G401.6 (cell line): ENCODE data around the gene DRC7.
"Not testable (repeated sequence)": the region's sequence is repeated elsewhere in the genome, so short reads cannot be mapped to it uniquely, and the experiment has no call there.

Source experiments
- FAIRE-seq: peaks from 2 replicates; lab custom pipeline; 2012; peaks lifted over from hg19 to GRCh38; lab: Jason Lieb, UNC

Gene DRC7

DNA sequence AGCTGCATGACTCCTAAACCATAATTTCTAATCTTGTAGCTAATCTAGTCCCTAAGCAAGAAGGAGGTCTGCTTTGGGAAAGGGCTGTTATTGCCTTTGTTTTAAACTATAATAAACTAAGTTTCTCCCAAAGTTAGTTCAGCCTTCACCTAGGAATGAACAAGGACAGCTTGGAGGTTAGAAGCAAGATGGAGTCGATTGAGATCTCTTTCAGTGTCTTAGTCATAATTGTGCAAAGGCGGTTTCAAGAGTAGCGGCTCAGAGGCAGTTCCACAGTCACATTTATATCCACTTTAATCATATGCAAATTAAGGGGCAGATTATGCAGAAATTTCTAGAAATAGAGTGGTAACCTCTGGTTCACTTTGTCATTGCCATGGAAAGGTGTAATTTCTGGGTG is 17.4 kb downstream of the DRC7 start:
- no peak for FAIRE-seq

DNA sequence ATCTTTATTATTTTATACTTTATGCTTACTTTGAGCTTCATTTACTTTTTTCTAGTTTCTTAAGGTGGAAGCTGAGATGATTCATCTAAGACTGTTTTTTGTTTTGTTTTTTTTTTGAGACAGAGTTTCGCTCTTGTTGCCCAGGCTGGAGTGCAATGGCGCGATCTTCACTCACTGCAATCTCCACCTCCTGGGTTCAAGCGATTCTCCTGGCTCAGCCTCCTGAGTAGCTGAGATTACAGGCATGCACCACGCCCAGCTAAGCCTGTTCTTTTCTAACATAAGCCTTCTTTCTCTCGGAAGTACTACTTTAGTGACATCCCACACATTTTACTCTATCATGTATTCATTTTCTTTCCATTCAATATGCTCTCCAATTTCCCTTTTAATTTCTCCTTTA is 18.0 kb downstream of the DRC7 start:
- FAIRE-seq, result not testable (repeated sequence)

DNA sequence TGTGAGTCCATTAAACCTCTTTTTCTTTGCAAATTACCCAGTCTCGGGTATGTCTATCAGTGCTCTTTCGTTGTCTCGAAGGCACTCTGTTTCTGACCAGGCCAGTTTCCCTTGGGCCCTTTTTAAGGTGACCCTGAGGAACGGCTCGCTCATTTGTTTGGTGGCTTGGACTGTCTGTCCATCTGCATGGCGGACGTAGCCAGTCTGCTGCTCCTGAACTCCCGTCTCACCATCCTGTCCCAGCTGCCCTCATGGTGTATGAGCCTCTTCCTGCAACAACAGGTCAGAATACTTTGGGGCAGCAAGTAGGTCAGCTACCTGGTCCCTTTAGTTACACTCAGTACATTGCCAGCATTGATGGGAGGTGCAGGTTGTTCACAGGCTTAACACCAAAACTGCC is 19.0 kb downstream of the DRC7 start:
- no peak for FAIRE-seq

DNA sequence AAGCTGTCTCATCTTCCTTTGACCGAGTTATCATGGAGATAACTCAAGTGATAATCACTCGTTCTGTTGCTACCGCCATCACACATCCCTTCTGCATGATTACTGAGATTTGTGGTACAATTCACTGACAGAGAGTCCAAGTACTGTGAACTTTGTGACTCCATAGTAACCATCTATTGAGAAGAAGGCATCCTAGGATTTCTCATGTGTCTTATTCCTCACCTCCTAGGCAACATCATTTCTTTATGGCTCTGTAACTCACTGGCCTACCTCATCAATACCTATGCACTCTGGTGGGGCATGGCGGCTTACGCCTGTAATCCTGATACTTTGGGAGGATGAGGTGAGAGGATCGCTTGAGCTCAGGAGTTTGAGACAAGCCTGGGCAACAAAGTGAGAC is 19.4 kb downstream of the DRC7 start:
- FAIRE-seq, result no peak

DNA sequence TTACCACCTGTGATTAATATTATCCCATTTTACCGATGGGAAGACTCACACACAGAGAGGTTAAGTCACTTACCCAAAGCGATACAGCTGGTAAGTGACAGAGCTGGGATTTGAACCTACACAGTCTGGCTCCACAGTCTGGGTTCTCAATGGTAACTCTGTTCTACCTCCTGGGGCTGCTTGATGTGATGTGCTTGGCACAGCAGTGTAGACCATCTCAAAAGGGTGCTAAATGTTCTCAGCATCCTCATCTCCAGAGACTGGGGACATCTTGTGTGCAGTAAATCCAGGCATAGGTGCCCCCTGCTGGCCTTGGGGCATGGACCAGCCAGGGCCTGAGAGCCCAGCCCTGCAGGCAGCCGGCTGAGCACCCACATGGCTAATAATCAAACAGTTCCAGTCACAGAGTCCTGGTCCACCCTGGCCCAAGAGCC is 25.6 kb downstream of the DRC7 start:
- FAIRE-seq, result no peak

DNA sequence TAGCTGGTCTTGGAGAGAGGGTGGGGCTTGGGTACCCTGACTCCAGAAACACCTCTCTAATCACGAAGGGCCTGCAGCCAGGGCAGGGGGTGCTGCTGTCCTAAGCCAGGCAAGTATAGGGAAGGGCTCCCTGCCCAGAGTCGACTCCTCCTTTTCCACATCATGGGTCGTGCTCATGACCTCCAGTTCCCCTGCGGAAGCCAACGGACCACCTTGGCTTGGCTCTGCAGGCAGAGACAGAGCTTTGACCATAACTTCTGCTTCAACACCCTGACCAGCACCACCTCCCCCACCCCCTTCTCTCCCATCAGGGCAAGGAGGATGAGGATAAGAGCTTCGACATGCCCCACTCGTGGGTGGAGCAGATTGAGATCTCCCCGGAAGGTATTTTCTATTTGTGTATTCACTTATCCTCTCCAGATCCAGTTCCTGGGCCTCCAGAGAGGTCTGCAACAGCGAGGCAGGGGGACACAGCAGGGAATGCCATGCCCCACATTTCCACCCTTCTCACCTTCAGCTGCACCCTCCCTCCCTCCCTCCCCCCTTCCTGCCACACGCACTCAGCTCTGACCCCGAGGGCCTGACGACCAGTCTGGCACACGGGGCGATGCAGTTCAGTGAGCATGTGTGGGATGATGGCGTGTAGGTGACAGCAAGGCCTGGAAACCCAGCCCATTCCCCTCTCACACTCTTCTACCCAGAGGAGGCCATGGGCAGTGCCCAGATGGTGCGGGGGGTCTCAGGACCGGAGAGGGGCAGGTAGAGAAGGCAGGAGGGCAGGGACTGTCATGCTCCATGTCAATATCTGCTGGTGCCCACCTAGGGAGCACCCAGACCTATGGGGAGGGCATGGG is 27.0 kb downstream of the DRC7 start:
- FAIRE-seq, result no peak

DNA sequence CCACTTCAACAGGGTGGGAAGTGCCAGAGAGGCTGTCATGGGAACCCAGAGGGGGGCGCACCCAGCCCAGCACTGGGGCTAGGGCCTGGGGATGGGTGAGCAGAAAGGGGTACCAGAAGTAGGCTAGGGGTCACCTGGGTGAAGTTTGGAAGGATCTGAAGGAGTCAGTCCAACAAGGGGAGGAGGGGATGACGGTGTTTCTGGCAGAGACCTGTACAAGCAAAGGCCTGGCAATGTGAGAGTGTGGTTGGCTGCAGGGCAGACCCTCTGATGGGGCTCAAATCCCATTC is 27.5 kb downstream of the DRC7 start:
- FAIRE-seq, result no peak

DNA sequence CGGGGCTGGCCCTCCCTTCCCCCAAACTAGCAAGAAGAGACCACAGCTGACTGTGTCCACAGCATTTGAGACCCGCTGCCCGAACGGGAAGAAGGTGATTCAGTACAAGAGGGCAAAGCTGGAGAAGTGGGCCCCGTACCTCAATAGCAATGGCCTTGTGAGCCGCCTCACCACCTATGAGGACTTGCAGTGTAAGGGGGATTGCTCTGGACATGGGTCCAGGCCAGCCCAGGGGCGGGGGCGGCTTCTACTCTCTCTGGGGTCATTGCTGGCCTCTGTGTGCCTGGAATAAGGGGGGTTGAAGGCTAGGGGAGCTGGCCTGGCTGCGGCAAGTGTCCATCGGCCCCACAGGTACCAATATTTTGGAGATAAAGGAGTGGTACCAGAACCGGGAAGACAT is 28.0 kb downstream of the DRC7 start:
- FAIRE-seq, result no peak

DNA sequence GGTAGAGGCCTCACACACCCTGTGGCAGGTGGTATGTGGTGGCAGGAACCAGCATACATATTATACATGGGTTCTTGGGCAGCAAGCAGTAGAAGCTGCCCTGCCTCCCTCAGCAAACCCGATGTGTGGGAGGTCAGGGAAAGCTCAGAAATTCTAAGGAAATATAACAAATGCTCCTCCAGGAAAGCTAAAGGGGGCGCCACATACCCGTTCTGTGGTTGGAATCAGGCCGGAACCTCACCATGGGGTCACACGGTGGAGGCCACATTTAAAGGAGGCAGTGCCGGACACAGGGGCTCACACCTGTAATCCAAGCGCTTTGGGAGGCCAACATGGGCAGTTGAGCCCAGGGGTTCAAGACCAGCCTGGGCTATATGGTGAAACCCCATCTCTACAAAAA is 28.6 kb downstream of the DRC7 start:
- FAIRE-seq, result no peak

DNA sequence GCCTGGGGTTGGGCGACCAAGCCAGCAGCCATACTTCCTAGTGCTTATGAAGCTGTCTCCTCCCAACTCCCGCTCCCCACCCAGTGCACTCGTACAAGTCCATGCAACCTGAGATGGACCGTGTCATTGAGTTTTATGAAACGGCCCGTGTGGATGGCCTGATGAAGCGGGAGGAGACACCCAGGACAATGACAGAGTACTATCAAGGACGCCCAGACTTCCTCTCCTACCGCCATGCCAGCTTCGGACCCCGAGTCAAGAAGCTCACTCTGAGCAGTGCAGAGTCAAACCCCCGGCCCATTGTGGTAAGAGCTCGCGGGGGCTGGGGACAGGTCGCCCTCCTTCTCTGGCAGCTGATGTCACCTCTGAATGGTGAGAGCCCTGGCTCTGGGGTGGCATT is 29.9 kb downstream of the DRC7 start:
- no peak for FAIRE-seq

DNA sequence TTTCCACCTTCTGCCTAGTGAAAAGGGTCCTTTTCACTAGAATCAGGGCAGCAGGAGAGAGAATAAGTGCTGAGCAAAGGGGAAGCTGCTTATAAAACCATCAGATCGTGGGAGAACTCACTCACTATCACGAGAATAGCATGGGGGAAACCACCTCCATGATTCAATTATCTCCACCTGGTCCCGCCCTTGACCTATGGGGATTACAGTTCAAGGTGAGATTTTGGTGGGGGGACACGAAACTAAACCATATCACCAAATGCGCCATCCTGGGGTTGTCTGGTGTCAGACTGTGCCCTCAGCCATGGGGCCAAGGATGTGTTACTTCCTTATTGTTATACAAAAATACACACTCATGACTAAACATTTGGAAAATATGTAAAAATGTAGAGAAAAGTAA is 30.5 kb downstream of the DRC7 start:
- no peak for FAIRE-seq

DNA sequence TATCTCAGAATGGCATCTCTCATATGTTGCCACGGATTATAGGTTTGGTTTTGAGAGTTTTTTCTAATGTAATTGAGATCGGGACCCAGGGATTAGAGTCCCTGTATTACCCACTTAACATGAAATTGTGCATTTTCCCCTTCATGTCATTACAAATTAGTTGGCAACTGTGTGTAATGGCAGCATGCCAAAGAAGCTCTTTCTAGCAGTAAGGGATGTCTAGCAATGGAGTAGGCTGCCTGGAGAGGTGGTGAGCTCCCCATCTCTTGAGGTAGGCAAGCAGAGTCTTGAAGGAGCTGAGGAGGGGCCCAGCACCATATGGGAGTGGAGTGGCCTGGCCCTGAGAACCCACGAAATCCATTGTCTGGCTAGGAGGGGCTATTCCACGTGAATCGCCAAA is 30.9 kb downstream of the DRC7 start:
- FAIRE-seq, result no peak

DNA sequence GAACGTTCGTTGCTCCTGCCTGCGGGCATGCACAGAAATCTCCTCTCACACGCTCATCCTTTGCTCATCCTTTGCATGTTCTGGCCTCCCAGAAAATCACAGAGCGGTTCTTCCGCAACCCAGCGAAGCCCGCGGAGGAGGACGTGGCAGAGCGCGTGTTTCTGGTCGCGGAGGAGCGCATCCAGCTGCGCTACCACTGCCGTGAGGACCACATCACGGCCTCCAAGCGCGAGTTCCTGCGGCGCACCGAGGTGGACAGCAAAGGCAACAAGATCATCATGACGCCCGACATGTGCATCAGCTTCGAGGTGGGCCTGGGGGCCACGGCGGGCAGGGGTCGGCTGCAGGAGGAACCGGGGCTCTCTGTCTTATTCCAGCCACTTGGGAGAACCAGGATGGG is 31.4 kb downstream of the DRC7 start:
- no peak for FAIRE-seq

DNA sequence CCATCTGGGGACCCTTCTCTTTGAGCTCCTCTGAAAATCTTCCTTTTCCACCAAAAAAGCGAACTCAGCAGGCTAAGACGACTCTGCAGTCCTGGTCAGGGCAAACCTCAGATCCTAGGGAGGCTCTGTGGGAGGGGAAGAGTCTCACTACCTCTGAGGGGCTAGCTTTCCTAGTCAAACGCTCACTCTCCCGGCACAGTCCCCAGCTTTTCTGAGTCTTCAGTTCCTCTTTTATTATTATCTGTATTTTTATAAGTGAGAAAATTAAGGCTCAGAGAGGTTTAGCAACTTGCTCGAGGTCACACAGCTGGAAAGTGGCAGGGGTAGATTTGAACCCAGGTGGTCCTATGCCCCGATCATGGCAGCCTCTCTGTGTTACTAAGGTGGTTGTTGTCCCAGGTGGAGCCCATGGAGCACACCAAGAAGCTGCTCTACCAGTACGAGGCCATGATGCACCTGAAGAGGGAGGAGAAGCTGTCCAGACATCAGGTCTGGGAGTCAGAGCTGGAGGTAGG is 31.9 kb downstream of the DRC7 start:
- no peak for FAIRE-seq

DNA sequence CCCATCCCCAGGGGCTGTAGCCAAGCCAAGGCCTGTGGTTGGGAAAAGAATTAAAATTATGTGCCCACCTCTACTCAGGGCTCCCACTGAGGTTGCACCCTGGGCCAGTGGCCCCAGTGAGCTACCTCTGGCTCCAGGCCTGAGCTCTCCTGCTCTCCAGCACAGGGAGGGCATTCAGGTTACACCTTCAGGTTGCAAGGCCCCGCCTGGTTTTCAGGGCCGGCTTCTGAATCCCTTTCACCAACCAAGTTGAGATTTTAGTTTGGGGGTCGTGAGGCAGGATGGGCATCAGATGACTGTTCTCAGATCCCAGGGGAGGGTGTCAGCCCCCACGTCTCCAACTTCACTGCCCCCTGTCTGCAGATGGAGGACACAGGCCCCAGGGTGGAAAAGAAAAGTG is 33.0 kb downstream of the DRC7 start:
- FAIRE-seq, result no peak

DNA sequence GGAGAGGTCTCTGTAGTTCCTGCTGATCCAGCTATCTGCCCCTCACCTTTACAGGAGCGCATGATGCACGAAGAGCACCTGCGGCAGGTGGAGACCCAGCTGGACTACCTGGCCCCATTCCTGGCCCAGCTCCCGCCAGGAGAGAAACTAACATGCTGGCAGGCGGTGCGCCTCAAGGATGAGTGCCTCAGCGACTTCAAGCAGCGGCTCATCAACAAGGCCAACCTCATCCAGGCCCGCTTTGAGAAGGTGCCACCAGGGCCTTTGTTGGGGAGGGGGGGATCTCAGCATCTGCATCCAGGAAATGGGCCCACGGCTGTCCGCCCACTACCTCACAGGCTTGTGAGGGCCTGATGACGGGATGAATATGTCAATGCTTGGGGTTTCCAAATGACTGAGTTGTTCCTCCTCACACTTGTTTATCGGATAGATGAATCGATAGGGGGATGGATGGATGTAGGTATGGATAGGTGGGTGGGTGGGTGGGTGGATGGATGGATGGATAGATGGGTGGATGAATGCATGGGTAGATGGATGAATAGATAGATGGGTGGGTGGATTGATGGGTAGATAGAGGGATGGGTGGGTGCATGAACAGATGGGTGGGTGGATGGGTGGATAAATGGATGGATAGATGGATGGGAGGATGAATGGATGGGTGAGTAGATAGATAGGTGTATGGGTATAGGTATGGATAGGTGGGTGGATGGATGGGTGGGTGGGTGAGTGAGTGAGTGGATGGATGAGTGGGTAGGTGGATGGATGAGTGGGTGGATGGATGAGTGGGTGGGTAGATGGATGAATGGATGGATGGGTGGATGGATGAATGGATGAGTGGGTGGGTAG is 34.0 kb downstream of the DRC7 start:
- FAIRE-seq, result no peak

DNA sequence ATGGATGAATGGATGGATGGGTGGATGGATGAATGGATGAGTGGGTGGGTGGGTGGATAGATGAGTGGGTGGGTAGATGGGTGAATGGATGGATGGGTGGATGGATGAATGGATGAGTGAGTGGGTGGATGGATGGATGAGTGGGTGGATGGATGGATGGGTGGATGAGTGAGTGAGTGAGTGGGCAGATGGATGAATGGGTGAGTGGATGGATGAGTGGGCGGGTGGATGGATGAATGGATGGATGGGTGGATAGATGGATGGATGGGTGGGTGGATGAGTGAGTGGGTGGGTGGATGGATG is 34.5 kb downstream of the DRC7 start:
- no peak for FAIRE-seq

DNA sequence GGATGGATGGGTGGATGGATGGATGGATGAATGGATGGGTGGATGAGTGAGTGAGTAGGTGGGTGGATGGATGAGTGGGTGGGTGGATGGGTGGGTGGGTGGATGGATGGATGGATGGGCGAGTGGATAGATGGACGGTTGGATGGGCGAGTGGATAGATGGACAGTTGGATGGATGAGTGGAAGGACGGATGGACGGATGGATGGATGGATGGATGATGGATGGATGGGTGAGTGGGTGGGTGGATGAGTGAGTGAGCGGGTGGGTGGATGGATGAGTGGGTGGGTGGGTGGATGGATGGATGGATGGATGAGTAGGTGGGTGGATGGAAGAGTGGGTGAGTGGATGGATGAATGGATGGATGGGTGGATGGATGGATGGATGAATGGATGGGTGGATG is 35.2 kb downstream of the DRC7 start:
- not testable (repeated sequence) for FAIRE-seq

DNA sequence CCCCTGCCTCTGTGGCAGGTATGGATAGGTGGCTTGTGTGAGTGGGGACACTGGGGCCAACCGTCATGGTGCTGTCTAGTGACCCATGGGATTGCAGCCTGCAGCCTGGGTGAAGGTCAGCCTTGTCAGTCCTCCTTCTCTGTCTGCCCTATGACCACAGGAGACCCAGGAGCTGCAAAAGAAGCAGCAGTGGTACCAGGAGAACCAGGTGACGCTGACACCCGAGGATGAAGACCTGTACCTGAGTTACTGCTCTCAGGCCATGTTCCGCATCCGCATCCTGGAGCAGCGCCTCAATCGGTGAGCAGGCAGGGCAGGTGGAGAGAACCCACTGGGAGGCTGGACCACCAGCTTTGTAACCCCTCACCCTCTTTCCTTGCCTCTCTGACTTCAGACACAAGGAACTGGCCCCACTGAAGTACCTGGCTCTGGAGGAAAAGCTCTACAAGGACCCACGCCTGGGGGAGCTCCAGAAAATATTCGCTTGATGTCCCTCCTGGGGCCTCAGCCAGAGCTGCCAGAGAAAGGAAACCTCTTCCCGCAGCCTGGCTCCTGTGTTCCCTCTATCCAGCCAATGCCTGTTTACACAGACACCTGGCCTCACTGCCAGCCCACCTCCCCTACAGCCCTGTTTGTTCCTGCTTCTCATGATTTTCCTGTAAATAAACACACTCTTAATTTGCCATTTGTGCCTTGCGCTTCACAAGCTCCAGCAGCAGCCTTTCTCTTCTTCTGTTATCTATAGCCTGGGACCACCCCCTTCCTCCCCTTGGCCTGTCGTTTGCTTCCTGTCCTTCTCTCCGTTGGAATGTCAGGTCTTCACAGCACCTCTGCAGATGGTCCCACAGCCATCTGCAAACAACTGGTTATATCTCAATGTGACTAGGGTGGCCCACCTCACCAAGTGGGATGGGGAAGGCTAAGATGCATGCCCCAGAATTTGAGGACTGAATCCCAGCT is 36.4 kb downstream of the DRC7 start:
- FAIRE-seq, result no peak

DNA sequence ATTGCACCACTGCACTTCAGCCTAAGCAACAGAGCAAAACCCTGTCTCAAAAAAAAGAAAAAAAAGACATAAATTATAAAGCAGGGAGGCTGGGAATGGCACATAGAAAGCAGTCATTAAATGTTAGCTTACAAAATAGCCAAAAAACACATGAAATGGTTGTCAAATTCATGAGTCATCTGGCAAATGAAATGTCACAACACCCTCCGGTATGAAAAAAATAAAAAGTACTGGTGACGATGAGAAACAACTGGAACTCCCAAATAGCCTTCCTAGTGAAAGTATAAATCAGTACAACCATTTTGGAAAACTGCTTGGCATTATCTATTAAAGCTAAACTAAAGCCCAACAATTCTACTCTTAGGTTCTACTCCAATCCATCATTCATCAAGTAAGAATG is 37.4 kb downstream of the DRC7 start:
- no peak for FAIRE-seq

DNA sequence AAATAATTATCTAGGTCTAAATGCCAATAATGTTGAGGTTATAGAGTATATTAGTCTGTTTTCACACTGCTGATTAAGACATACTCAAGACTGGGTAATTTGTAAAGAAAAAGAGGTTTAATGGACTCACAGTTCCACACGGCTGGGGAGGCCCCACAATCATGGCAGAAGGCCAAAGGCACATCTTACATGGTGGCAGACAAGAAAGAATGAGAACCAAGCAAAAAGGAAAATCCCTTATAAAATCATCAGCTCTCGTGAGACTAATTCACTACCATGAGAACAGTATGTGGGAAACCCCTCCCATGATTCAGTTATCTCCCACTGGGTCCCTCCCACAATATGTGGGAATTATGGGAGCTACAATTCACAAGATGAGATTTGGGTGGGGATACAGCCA is 38.1 kb downstream of the DRC7 start:
- no peak for FAIRE-seq

DNA sequence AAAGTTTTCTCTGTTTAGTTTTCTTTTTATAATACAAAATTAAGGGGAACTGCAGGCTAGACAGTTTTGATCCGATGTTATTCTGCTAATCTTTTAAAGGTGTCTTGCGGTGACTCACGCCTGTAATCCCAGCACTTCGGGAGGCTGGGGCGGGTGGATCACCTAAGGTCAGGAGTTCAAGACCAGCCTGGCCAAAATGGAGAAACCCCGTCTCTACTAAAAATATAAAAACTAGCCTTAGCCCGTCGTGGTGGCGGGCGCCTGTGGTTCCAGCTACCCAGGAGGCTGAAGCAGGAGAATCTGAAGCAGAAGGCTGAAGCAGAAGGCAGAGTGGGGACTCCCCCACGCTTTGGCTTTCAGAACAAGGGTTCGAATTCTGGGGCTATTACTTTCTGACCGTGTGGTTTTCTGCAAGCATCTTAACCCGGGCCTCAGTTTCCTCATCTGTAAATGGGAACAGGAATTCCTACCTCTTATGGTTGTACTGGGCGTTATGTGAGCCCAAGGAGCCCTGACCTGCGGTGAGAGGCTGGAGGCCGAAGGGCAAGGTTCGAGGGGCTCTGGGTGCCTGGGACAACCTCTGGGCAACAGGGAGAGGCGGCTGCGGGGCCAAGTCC is 39.8 kb downstream of the DRC7 start:
- FAIRE-seq, result no peak
